ENCODE measurements around the gene MFSD6. TPM values are rescaled to one million over a fixed set of nuclear protein-coding genes. Genes with fewer than 3 reads are reported as not detected.
A peak's percentile ranks its signal among the peaks of the same experiment; 100 is the strongest.

Gene MFSD6
- total RNA-seq, 5 donors from 2014 or later (not counting 1 experiment from before 2014, with no cell fraction given) = 42.3 to 47.4 (median 44.4) TPM

GRCh38 chr2:190470256-190470826 lies 62.2 kb downstream of the MFSD6 start:
- ChIA-PET CTCF (interaction anchor here (0.5 to 1.3 kb wide), 5 partner anchors 11 to 1950 kb away, joined by 3 to 5 read pairs (median 3); no protein-coding TSS in a partner anchor), POLR2A (interaction anchor here in 1 of 2 donors (0.5 kb wide), 2 partner anchors 110 to 758 kb away, joined by 3 to 8 read pairs; no protein-coding TSS in a partner anchor)
- Mint-ChIP-seq H3K27ac (peak overlapping the region in 1 of 2 donors; percentile 67), H3K4me1 (peaks cover 40 to 47% (median 47%) of the 10 kb centered on the region in 3 donors), H3K36me3 (peaks cover 52% of the 10 kb centered on the region), H3K9me3 (peaks cover 0 to 4% (median 0%) of the 10 kb centered on the region in 3 donors), H3K4me3 (no peak overlapping the region), H3K27me3 (no peaks in the 10 kb centered on the region)
- Histone ChIP-seq H3K4me3 (ENCODE audit: control insufficient read depth in 1 of 2, extremely low read depth in 1 of 2, low read length in 1 of 2) (no peak overlapping the region), H3K9me3 (no peaks in the 10 kb centered on the region), H3K27me3 (replicated peaks in 1 of 2; ENCODE audit: control insufficient read depth in 2 of 2, extremely low read depth in 1 of 2, insufficient read depth in 2 of 2, low read length in 1 of 2) (no peaks in the 10 kb centered on the region), H3K4me1 (ENCODE audit: control insufficient read depth in 1 of 2, extremely low read depth in 1 of 2, insufficient read depth in 2 of 2, low read length in 2 of 2) (peaks cover 11 to 13% of the 10 kb centered on the region in 2 experiments), H3K36me3 (ENCODE audit: control insufficient read depth in 2 of 2, extremely low read depth in 1 of 2, insufficient read depth in 1 of 2, low read length in 1 of 2) (peaks cover 3 to 15% of the 10 kb centered on the region in 2 donors), H3K27ac (ENCODE audit: low read length) (no peak overlapping the region)
- DNase-seq (no peak), ATAC-seq (replicated peaks in 1 of 4) (no peak)
- WGBS (ENCODE audit: insufficient coverage) = no CpG with 5 or more reads among the region's 5 CpGs

DNA sequence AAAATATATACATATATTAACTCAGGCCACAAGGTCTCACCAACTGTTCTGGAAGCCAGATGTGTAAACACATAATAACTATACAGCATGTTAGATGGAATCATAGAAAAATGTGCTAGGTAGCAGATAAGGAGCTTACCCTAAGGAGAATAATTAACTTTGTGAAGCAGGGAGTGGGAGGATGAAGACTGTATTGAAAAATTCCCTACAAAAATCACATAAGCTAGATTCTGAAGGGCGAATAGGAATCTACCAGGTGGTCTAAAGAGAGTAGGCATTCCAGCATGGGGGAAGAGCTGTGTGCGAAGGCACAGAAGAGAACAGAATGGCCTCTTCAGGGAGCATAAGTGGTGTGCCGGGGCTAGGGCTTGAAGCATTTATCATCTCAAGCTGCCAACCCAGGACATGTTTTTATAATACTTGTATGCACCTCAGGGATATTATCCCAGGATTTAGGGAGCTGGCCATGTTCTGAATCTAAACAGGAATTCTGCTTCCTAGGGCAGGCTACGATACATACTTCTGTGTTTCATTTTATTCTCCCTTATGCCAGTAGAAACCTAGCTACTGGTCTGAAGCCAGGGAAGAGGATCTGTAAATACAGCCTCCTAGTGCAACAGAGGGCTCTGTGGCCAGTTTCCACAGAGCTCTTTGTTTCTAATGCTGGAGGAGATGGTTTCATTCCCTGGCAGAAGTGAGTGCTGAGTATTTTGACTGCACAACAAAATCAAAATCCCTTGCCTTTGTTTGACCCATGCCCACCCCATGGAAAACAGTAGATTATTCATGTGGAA lies 69.7 kb downstream of the MFSD6 start:
- Mint-ChIP-seq H3K4me1 (peaks cover 21 to 27% (median 27%) of the 10 kb centered on the region in 3 donors), H3K27me3 (no peaks in the 10 kb centered on the region), H3K36me3 (peaks cover 34% of the 10 kb centered on the region), H3K4me3 (no peak overlapping the region), H3K27ac (peak overlapping the region in 1 of 2 donors; percentile 2), H3K9me3 (no peaks in the 10 kb centered on the region)
- DNase-seq = no peak
- ChIA-PET CTCF (interaction anchor here in 1 of 2 donors (0.6 to 1.0 kb wide), 2 partner anchors 64 to 95 kb away, joined by 3 read pairs; no protein-coding TSS in a partner anchor), POLR2A (no interaction called here)
- no peaks in the 10 kb centered on the region for H3K4me1 ChIP-seq (ENCODE audit: control insufficient read depth in 1 of 2, extremely low read depth in 1 of 2, insufficient read depth in 2 of 2, low read length in 2 of 2)
- ATAC-seq (replicated peaks in 1 of 4) = no peak
- H3K4me3 ChIP-seq (ENCODE audit: control insufficient read depth in 1 of 2, extremely low read depth in 1 of 2, low read length in 1 of 2) = no peak overlapping the region
- H3K36me3 ChIP-seq (ENCODE audit: control insufficient read depth in 2 of 2, extremely low read depth in 1 of 2, insufficient read depth in 1 of 2, low read length in 1 of 2) = peaks cover 0 to 3% of the 10 kb centered on the region in 2 donors
- no peaks in the 10 kb centered on the region for H3K27me3 ChIP-seq (replicated peaks in 1 of 2; ENCODE audit: control insufficient read depth in 2 of 2, extremely low read depth in 1 of 2, insufficient read depth in 2 of 2, low read length in 1 of 2)
- H3K27ac ChIP-seq (ENCODE audit: low read length) = no peak overlapping the region
- WGBS (ENCODE audit: insufficient coverage) = 100% methylated on average over 3 of the region's 4 CpGs
- no peaks in the 10 kb centered on the region for H3K9me3 ChIP-seq

DNA sequence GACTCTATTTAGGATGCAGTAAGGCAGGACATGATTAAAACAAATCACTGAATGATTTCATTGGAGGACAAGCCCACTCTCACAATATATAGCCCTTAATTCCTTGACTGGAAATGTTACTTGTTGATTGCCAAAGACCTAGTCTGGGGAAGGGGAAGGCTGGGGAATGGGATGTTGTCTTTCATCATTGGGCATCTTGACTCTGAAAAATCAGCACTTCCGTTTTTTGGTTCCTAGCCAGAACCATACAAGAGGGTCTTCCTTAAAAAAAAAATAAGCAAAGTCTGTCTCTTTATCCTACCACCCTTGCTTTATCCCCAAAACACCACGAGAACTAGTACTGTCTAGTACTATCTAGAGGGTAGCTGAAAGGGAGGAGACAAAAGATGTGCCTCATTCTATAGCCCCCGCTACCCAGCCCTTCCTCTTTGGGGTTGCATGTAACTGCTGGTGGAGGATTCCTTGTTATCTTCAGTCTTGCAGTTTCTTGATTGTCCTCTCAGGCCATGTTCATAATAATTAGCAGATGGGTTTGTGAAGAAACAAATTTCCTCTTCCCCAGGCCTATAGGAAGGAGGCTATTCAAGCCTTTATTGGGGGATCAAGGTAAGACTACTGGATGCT lies 70.5 kb downstream of the MFSD6 start:
- Histone ChIP-seq H3K4me1 (ENCODE audit: control insufficient read depth in 1 of 2, extremely low read depth in 1 of 2, insufficient read depth in 2 of 2, low read length in 2 of 2) (no peaks in the 10 kb centered on the region), H3K9me3 (no peaks in the 10 kb centered on the region), H3K27ac (ENCODE audit: low read length) (no peak overlapping the region), H3K4me3 (ENCODE audit: control insufficient read depth in 1 of 2, extremely low read depth in 1 of 2, low read length in 1 of 2) (no peak overlapping the region), H3K27me3 (replicated peaks in 1 of 2; ENCODE audit: control insufficient read depth in 2 of 2, extremely low read depth in 1 of 2, insufficient read depth in 2 of 2, low read length in 1 of 2) (no peaks in the 10 kb centered on the region), H3K36me3 (ENCODE audit: control insufficient read depth in 2 of 2, extremely low read depth in 1 of 2, insufficient read depth in 1 of 2, low read length in 1 of 2) (peaks cover 0 to 3% of the 10 kb centered on the region in 2 donors)
- ATAC-seq (replicated peaks in 1 of 4) (no peak), DNase-seq (no peak)
- no peaks in the 10 kb centered on the region for H3K27me3 Mint-ChIP-seq
- WGBS (ENCODE audit: insufficient coverage) = no CpG with 5 or more reads among the region's 3 CpGs
- peaks cover 32% of the 10 kb centered on the region for H3K36me3 Mint-ChIP-seq
- H3K4me1 Mint-ChIP-seq = peaks cover 25 to 32% (median 29%) of the 10 kb centered on the region in 3 donors
- H3K27ac Mint-ChIP-seq = peak overlapping the region; percentile 49 to 54
- H3K4me3 Mint-ChIP-seq = no peak overlapping the region
- ChIA-PET POLR2A (no interaction called here), CTCF (no interaction called here)
- no peaks in the 10 kb centered on the region for H3K9me3 Mint-ChIP-seq

DNA sequence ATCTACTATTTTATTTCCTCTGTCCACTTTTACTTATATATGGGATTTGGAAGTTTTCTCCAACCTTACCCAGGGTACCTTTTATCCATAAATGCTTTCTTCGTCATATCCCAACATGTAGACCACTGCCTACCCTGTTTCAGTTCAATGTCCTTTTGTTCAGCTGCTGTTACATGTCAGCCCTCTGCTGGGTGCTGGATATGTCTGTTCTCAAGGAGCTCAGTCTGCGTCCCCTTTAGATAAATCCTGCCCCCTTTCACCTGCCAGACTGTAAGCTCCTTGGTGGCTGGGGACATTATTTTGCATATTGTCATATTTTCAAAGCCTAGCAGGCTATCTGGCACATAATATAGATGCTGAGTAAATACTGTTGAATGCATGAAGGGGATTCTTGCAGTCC lies 73.2 kb downstream of the MFSD6 start:
- H3K27me3 ChIP-seq (replicated peaks in 1 of 2; ENCODE audit: control insufficient read depth in 2 of 2, extremely low read depth in 1 of 2, insufficient read depth in 2 of 2, low read length in 1 of 2) = no peaks in the 10 kb centered on the region
- H3K27ac ChIP-seq (ENCODE audit: low read length) = no peak overlapping the region
- DNase-seq (no peak), ATAC-seq (replicated peaks in 1 of 4) (no peak)
- peaks cover 31% of the 10 kb centered on the region for H3K36me3 Mint-ChIP-seq
- no peak overlapping the region for H3K27ac Mint-ChIP-seq
- H3K9me3 ChIP-seq = no peaks in the 10 kb centered on the region
- H3K4me1 ChIP-seq (ENCODE audit: control insufficient read depth in 1 of 2, extremely low read depth in 1 of 2, insufficient read depth in 2 of 2, low read length in 2 of 2) = no peaks in the 10 kb centered on the region
- peaks cover 33 to 41% (median 40%) of the 10 kb centered on the region in 3 donors for H3K4me1 Mint-ChIP-seq
- no CpG with 5 or more reads among the region's 2 CpGs for WGBS (ENCODE audit: insufficient coverage)
- POLR2A ChIA-PET = no interaction called here
- no peak overlapping the region for H3K4me3 Mint-ChIP-seq
- CTCF ChIA-PET = no interaction called here
- H3K36me3 ChIP-seq (ENCODE audit: control insufficient read depth in 2 of 2, extremely low read depth in 1 of 2, insufficient read depth in 1 of 2, low read length in 1 of 2) = peaks cover 0 to 3% of the 10 kb centered on the region in 2 donors
- no peak overlapping the region for H3K4me3 ChIP-seq (ENCODE audit: control insufficient read depth in 1 of 2, extremely low read depth in 1 of 2, low read length in 1 of 2)
- H3K9me3 Mint-ChIP-seq = no peaks in the 10 kb centered on the region
- no peaks in the 10 kb centered on the region for H3K27me3 Mint-ChIP-seq

GRCh38 chr2:190482451-190482850 lies 74.3 kb downstream of the MFSD6 start:
- ATAC-seq (replicated peaks in 1 of 4) (no peak), DNase-seq (no peak)
- H3K4me3 Mint-ChIP-seq = no peak overlapping the region
- Histone ChIP-seq H3K4me1 (ENCODE audit: control insufficient read depth in 1 of 2, extremely low read depth in 1 of 2, insufficient read depth in 2 of 2, low read length in 2 of 2) (peaks cover 0 to 1% of the 10 kb centered on the region in 2 experiments), H3K36me3 (ENCODE audit: control insufficient read depth in 2 of 2, extremely low read depth in 1 of 2, insufficient read depth in 1 of 2, low read length in 1 of 2) (peaks cover 0 to 3% of the 10 kb centered on the region in 2 donors), H3K9me3 (no peaks in the 10 kb centered on the region), H3K4me3 (ENCODE audit: control insufficient read depth in 1 of 2, extremely low read depth in 1 of 2, low read length in 1 of 2) (no peak overlapping the region), H3K27ac (ENCODE audit: low read length) (no peak overlapping the region), H3K27me3 (replicated peaks in 1 of 2; ENCODE audit: control insufficient read depth in 2 of 2, extremely low read depth in 1 of 2, insufficient read depth in 2 of 2, low read length in 1 of 2) (no peaks in the 10 kb centered on the region)
- H3K4me1 Mint-ChIP-seq = peaks cover 42 to 47% (median 45%) of the 10 kb centered on the region in 3 donors
- H3K27ac Mint-ChIP-seq = no peak overlapping the region
- peaks cover 35% of the 10 kb centered on the region for H3K36me3 Mint-ChIP-seq
- H3K27me3 Mint-ChIP-seq = no peaks in the 10 kb centered on the region
- ChIA-PET CTCF (interaction anchor here in 1 of 2 donors (0.8 kb wide), 1 partner anchor 197 kb away, joined by 3 read pairs; no protein-coding TSS in a partner anchor), POLR2A (interaction anchor here (0.6 kb wide), 2 partner anchors 38 to 674 kb away, joined by 3 read pairs; no protein-coding TSS in a partner anchor)
- no peaks in the 10 kb centered on the region for H3K9me3 Mint-ChIP-seq

- Histone ChIP-seq H3K27ac (ENCODE audit: low read length) (no peak overlapping the region), H3K27me3 (replicated peaks in 1 of 2; ENCODE audit: control insufficient read depth in 2 of 2, extremely low read depth in 1 of 2, insufficient read depth in 2 of 2, low read length in 1 of 2) (no peaks in the 10 kb centered on the region), H3K36me3 (ENCODE audit: control insufficient read depth in 2 of 2, extremely low read depth in 1 of 2, insufficient read depth in 1 of 2, low read length in 1 of 2) (peaks cover 7 to 26% of the 10 kb centered on the region in 2 donors), H3K9me3 (no peaks in the 10 kb centered on the region), H3K4me3 (ENCODE audit: control insufficient read depth in 1 of 2, extremely low read depth in 1 of 2, low read length in 1 of 2) (no peak overlapping the region), H3K4me1 (ENCODE audit: control insufficient read depth in 1 of 2, extremely low read depth in 1 of 2, insufficient read depth in 2 of 2, low read length in 2 of 2) (peaks cover 0 to 8% of the 10 kb centered on the region in 2 experiments)
- Mint-ChIP-seq H3K27me3 (no peaks in the 10 kb centered on the region), H3K36me3 (peaks cover 64% of the 10 kb centered on the region), H3K9me3 (no peaks in the 10 kb centered on the region), H3K27ac (no peak overlapping the region), H3K4me3 (no peak overlapping the region), H3K4me1 (peaks cover 51 to 58% (median 54%) of the 10 kb centered on the region in 3 donors)
- ChIA-PET POLR2A (no interaction called here), CTCF (no interaction called here)
- DNase-seq (no peak), ATAC-seq (replicated peaks in 1 of 4) (no peak)
- 100% methylated on average over 1 of the region's 3 CpGs for WGBS (ENCODE audit: insufficient coverage)
Measured at GRCh38 chr2:190486037-190486623, 78.0 kb downstream of the MFSD6 start.
